IPS DF 19.7 (cell line): ENCODE measurements around the gene OPRD1.
A peak's percentile ranks its signal among the peaks of the same experiment; 100 is the strongest.

Experiments used
- DNase-seq: peaks from one replicate; pipeline ENCODE4 v3.0.0-alpha.2; 2013; ENCODE audit warnings: low read depth, low spot score

The OPRD1 gene

GRCh38 chr1:28883242-28883616 is 71.3 kb downstream of the OPRD1 start:
- DNase-seq = no peak

- DNase-seq = no peak
These were observed 73.5 kb downstream of the OPRD1 start for GRCh38 chr1:28885472-28885877.

GRCh38 chr1:28885977-28886730 is 74.2 kb downstream of the OPRD1 start:
- no peak for DNase-seq

GRCh38 chr1:28886731-28887418 is 74.9 kb downstream of the OPRD1 start:
- peak; percentile 60 for DNase-seq

- DNase-seq = no peak
These were observed 75.5 kb downstream of the OPRD1 start for GRCh38 chr1:28887419-28887834.

- DNase-seq = no peak
These were observed 76.1 kb downstream of the OPRD1 start for GRCh38 chr1:28887835-28888682.

- no peak for DNase-seq
These were observed 76.9 kb downstream of the OPRD1 start for GRCh38 chr1:28888915-28889314.

GRCh38 chr1:28889357-28889756 is 77.4 kb downstream of the OPRD1 start:
- no peak for DNase-seq

- no peak for DNase-seq
These were observed 78.5 kb downstream of the OPRD1 start for GRCh38 chr1:28890435-28890834.

- DNase-seq = no peak
These were observed 78.9 kb downstream of the OPRD1 start for GRCh38 chr1:28890836-28891235.

GRCh38 chr1:28891256-28891655 is 79.3 kb downstream of the OPRD1 start:
- DNase-seq = no peak

- DNase-seq = no peak
These were observed 81.6 kb downstream of the OPRD1 start for GRCh38 chr1:28893403-28894102.

GRCh38 chr1:28894785-28895184 is 82.8 kb downstream of the OPRD1 start:
- DNase-seq = no peak

- DNase-seq = no peak
These were observed 84.1 kb downstream of the OPRD1 start for GRCh38 chr1:28895896-28896608.

GRCh38 chr1:28896609-28896986 is 84.6 kb downstream of the OPRD1 start:
- DNase-seq = no peak

- no peak for DNase-seq
These were observed 85.8 kb downstream of the OPRD1 start for GRCh38 chr1:28897789-28898188.

- no peak for DNase-seq
These were observed 86.5 kb downstream of the OPRD1 start for GRCh38 chr1:28898405-28898881.

- no peak for DNase-seq
These were observed 87.3 kb downstream of the OPRD1 start for GRCh38 chr1:28899267-28899666.

- DNase-seq = no peak
These were observed 88.6 kb downstream of the OPRD1 start for GRCh38 chr1:28900562-28900961.

- no peak for DNase-seq
These were observed 90.8 kb downstream of the OPRD1 start for GRCh38 chr1:28902738-28903137.
